OCI-LY1 (cell line): ENCODE data around the gene MTPN.

Experiments
- H2AFZ ChIP-seq: fragments of 200-600 bp; sonication (generic), shearing (Covaris generic); 2 replicates; pipeline ENCODE4 v1.6.0; 2014; ENCODE audit warnings: antibody characterized with exemption, mild to moderate bottlenecking, low read length
- H3F3A ChIP-seq: fragments of 200-600 bp; sonication (generic), shearing (Covaris generic); 2 replicates; pipeline ENCODE4 v1.6.0; 2014; ENCODE audit warnings: mild to moderate bottlenecking, antibody characterized with exemption, low read length, moderate library complexity; ENCODE audit not compliant: insufficient read depth
- H3K27ac ChIP-seq: fragments of 200-600 bp; sonication (generic); 2 replicates; pipeline ENCODE4 v1.5.1; 2014; ENCODE audit warnings: low read length, mixed run types, mild to moderate bottlenecking, low read depth; ENCODE audit not compliant: poor library complexity, severe bottlenecking
- H3K27me3 ChIP-seq: fragments of 200-600 bp; sonication (generic); 2 replicates; pipeline ENCODE4 v1.6.0; 2014; ENCODE audit warnings: antibody characterized with exemption, mild to moderate bottlenecking, low read length, moderate library complexity; ENCODE audit not compliant: insufficient read depth
- H3K36me3 ChIP-seq: fragments of 200-600 bp; sonication (generic); 2 replicates; pipeline ENCODE4 v1.6.1; 2014; ENCODE audit warnings: mild to moderate bottlenecking, antibody characterized with exemption, low read length, moderate library complexity, mixed read lengths; ENCODE audit not compliant: insufficient read depth
- H3K4me1 ChIP-seq: fragments of 200-600 bp; sonication (generic); 2 replicates; pipeline ENCODE4 v1.5.1; 2014; ENCODE audit warnings: mild to moderate bottlenecking, low read length, moderate library complexity; ENCODE audit not compliant: insufficient read depth, severe bottlenecking
- H3K4me2 ChIP-seq: fragments of 200-600 bp; sonication (generic), shearing (Covaris generic); 2 replicates; pipeline ENCODE4 v1.6.1; 2014; ENCODE audit warnings: low read length
- H3K4me3 ChIP-seq: fragments of 200-600 bp; sonication (generic); 2 replicates; pipeline ENCODE4 v1.5.1; 2014; ENCODE audit warnings: low read length, low read depth, mild to moderate bottlenecking, mixed read lengths; ENCODE audit not compliant: poor library complexity, severe bottlenecking
- H3K79me2 ChIP-seq: fragments of 200-600 bp; shearing (Covaris generic); 2 replicates; pipeline ENCODE4 v1.6.1; 2016; ENCODE audit warnings: mixed run types, low read length, mixed read lengths; ENCODE audit not compliant: insufficient read depth
- H3K9ac ChIP-seq: fragments of 200-600 bp; sonication (generic), shearing (Covaris generic); 2 replicates; pipeline ENCODE4 v1.6.1; 2014; ENCODE audit warnings: mild to moderate bottlenecking, low read length, mixed read lengths
- H3K9me2 ChIP-seq: fragments of 200-600 bp; sonication (generic), shearing (Covaris generic); 2 replicates; pipeline ENCODE4 v1.6.1; 2014; ENCODE audit warnings: low read depth, mild to moderate bottlenecking, low read length, mixed read lengths
- H3K9me3 ChIP-seq: fragments of 200-600 bp; shearing (Covaris generic); 2 replicates; pipeline ENCODE4 v1.6.1; 2014; ENCODE audit warnings: low read length, mixed read lengths
- H4K20me1 ChIP-seq: fragments of 200-600 bp; sonication (generic), shearing (Covaris generic); 2 replicates; pipeline ENCODE4 v1.6.0; 2016; ENCODE audit warnings: mild to moderate bottlenecking, low read length; ENCODE audit not compliant: insufficient read depth
- CTCF ChIP-seq: fragments of 200-600 bp; sonication (generic), shearing (Covaris generic); IDR thresholded peaks from 2 replicates; pipeline ENCODE4 v1.5.1; 2017; ENCODE audit warnings: mild to moderate bottlenecking, antibody characterized with exemption, low read length, moderate library complexity, mixed read lengths
- EZH2 ChIP-seq: fragments of 200-600 bp; sonication (generic), shearing (Covaris generic); IDR thresholded peaks from 2 replicates; pipeline ENCODE4 v1.8.0; 2017; ENCODE audit warnings: borderline replicate concordance, mixed run types, mild to moderate bottlenecking, antibody characterized with exemption, low read length, moderate library complexity, mixed read lengths

Gene MTPN

GRCh38 chr7:135938086-135938485 is 39.1 kb downstream of the MTPN start:
- no peak for TF ChIP-seq CTCF
- no peak for TF ChIP-seq EZH2

GRCh38 chr7:135936497-135937217 is 40.5 kb downstream of the MTPN start:
- Histone ChIP-seq H3K36me3 (peaks cover 10% of the 10 kb centered on the region; the same call in 1 of the 2 replicates), H3K9ac (no peak overlapping the region), H3K9me2 (no peaks in the 10 kb centered on the region), H3K4me1 (no peaks in the 10 kb centered on the region), H3K27ac (no peak overlapping the region), H2AFZ (no peak overlapping the region), H3K4me3 (no peak overlapping the region), H3K9me3 (no peaks in the 10 kb centered on the region), H3F3A (no peaks in the 10 kb centered on the region), H3K4me2 (no peak overlapping the region), H4K20me1 (no peaks in the 10 kb centered on the region), H3K79me2 (peaks cover 38% of the 10 kb centered on the region), H3K27me3 (no peaks in the 10 kb centered on the region)
- no peak for TF ChIP-seq CTCF
- TF ChIP-seq EZH2 = no peak

More at GRCh38 chr7:135938086-135938485, 39.1 kb downstream of the MTPN start:
- peaks cover 42% of the 10 kb centered on the region for H3K79me2 ChIP-seq
- no peak overlapping the region for H3K27ac ChIP-seq
- no peaks in the 10 kb centered on the region for H3K9me2 ChIP-seq
- H3K36me3 ChIP-seq = peaks cover 21% of the 10 kb centered on the region; the same call in 1 of the 2 replicates
- H3F3A ChIP-seq = no peaks in the 10 kb centered on the region
- H3K4me1 ChIP-seq = no peaks in the 10 kb centered on the region
- no peaks in the 10 kb centered on the region for H4K20me1 ChIP-seq
- H3K9ac ChIP-seq = no peak overlapping the region
- H3K9me3 ChIP-seq = no peaks in the 10 kb centered on the region
- H3K4me2 ChIP-seq = no peak overlapping the region
- H3K27me3 ChIP-seq = no peaks in the 10 kb centered on the region
- no peak overlapping the region for H2AFZ ChIP-seq
- no peak overlapping the region for H3K4me3 ChIP-seq

GRCh38 chr7:135934651-135935050 is 42.5 kb downstream of the MTPN start:
- Histone ChIP-seq H3K4me1 (no peaks in the 10 kb centered on the region), H3K4me2 (no peak overlapping the region), H4K20me1 (no peaks in the 10 kb centered on the region), H3K79me2 (peaks cover 28% of the 10 kb centered on the region), H3F3A (no peaks in the 10 kb centered on the region), H2AFZ (no peak overlapping the region), H3K27me3 (no peaks in the 10 kb centered on the region), H3K36me3 (peaks cover 7% of the 10 kb centered on the region), H3K9me2 (no peaks in the 10 kb centered on the region), H3K4me3 (no peak overlapping the region), H3K9me3 (no peaks in the 10 kb centered on the region), H3K9ac (no peak overlapping the region), H3K27ac (no peak overlapping the region)
- TF ChIP-seq CTCF (no peak), EZH2 (no peak)
